HepG2 (cell line): ENCODE measurements around the gene UCKL1. TPM values are rescaled to one million over a fixed set of nuclear protein-coding genes. Genes with fewer than 3 reads are reported as not detected.
A peak's percentile ranks its signal among the peaks of the same experiment; 100 is the strongest.

Experiments used
- CC2D1A ChIP-seq: sonication (generic); formaldehyde crosslinking; IDR thresholded peaks from 2 replicates; pipeline ENCODE4 v1.8.1; 2023; ENCODE audit warnings: mild to moderate bottlenecking, missing genetic modification reagents
- GTF3A ChIP-seq: sonication (generic); formaldehyde crosslinking; conservative IDR thresholded peaks from 2 replicates; pipeline ENCODE4 v1.4.0; 2020; ENCODE audit warnings: mild to moderate bottlenecking, missing genetic modification reagents
- HMG20B ChIP-seq: conservative IDR thresholded peaks from 2 replicates; pipeline ENCODE4 v1.6.1; 2016; ENCODE audit warnings: missing genetic modification reagents, missing compliant biosample characterization
- RAD51 ChIP-seq: fragments of 450-650 bp; IDR thresholded peaks from 2 replicates; pipeline ENCODE4 v1.6.1; 2016; ENCODE audit warnings: borderline replicate concordance
- SP5 ChIP-seq: IDR thresholded peaks from 2 replicates; pipeline ENCODE4 v1.6.1; 2016; ENCODE audit warnings: low read depth, borderline replicate concordance
- TARDBP ChIP-seq: sonication (generic); formaldehyde crosslinking; IDR thresholded peaks from 2 replicates; pipeline ENCODE4 v1.8.0; 2022; ENCODE audit warnings: mild to moderate bottlenecking, missing genetic modification reagents
- XRCC5 ChIP-seq: fragments of 200-400 bp; formaldehyde crosslinking; optimal IDR thresholded peaks from 2 replicates; pipeline ENCODE3; 2017; ENCODE audit warnings: mild to moderate bottlenecking, low read length
- ZFY ChIP-seq: sonication (generic); formaldehyde crosslinking; IDR thresholded peaks from 2 replicates; pipeline ENCODE4 v1.4.0; 2020; ENCODE audit warnings: missing genetic modification reagents
- ZNF101 ChIP-seq: sonication (generic); formaldehyde crosslinking; IDR thresholded peaks from 2 replicates; pipeline ENCODE4 v1.4.0; 2020; ENCODE audit warnings: mild to moderate bottlenecking, low read depth, missing genetic modification reagents, borderline replicate concordance
- ZNF331 ChIP-seq: sonication (generic); formaldehyde crosslinking; IDR thresholded peaks from 2 replicates; pipeline ENCODE4 v1.4.0; 2020; ENCODE audit warnings: missing genetic modification reagents
- ZNF562 ChIP-seq: sonication (generic); formaldehyde crosslinking; IDR thresholded peaks from 2 replicates; pipeline ENCODE4 v1.8.0; 2022; ENCODE audit warnings: missing genetic modification reagents, borderline replicate concordance
- ZNF75D ChIP-seq: sonication (generic); formaldehyde crosslinking; IDR thresholded peaks from 2 replicates; pipeline ENCODE4 v1.8.1; 2023; ENCODE audit warnings: missing genetic modification reagents, mild to moderate bottlenecking, borderline replicate concordance
- polyA plus RNA-seq, 8 experiments: library from polyadenylated mRNA; depleted of rRNA in 3 of 8; stranded (reverse) in 7 of 8; unstranded in 1 of 8; fragments of >200 nt; fragmentation: Illumina TruSeq in 4 of 8; extraction: Trizol in 4 of 8; gene quantifications; 2 replicates each; pipeline versions ENCODE4 v1.2.1 to v1.2.3, GENCODE V29; 2011 to 2016; ENCODE audit warnings: low read depth in 4 of 8, missing spikeins in 1 of 8, mixed read lengths in 1 of 8; ENCODE audit not compliant: insufficient read depth in 1 of 8
- total RNA-seq, 5 experiments: library from RNA; depleted of rRNA; stranded (reverse); fragments of >200 nt; fragmentation: Illumina TruSeq; extraction: Trizol; gene quantifications; 2 replicates each; pipeline ENCODE4 v1.2.3, GENCODE V29; 2016; ENCODE audit warnings: low read depth in 1 of 5
- TF ChIP-seq, protein P1 (sequence below): sonication (generic); formaldehyde crosslinking; IDR thresholded peaks from 2 replicates; pipeline ENCODE4 v1.4.0; 2020; ENCODE audit warnings: missing genetic modification reagents
- TF ChIP-seq, protein P2 (sequence below): sonication (generic); formaldehyde crosslinking; conservative IDR thresholded peaks from 2 replicates; pipeline ENCODE4 v1.4.0; 2020; ENCODE audit warnings: missing genetic modification reagents
- TF ChIP-seq, protein P3 (sequence below): sonication (generic); formaldehyde crosslinking; IDR thresholded peaks from 2 replicates; pipeline ENCODE4 v1.9.0; 2021; ENCODE audit warnings: missing genetic modification reagents, mild to moderate bottlenecking, borderline replicate concordance
- TF ChIP-seq, protein P4 (sequence below): IDR thresholded peaks from 2 replicates; pipeline ENCODE4 v1.6.1; 2016; ENCODE audit warnings: missing compliant biosample characterization, missing genetic modification reagents, borderline replicate concordance
- TF ChIP-seq, protein P5 (sequence below): sonication (generic); formaldehyde crosslinking; IDR thresholded peaks from 2 replicates; pipeline ENCODE4 v1.8.1; 2023; ENCODE audit warnings: missing genetic modification reagents, inconsistent platforms, borderline replicate concordance
- TF ChIP-seq, protein P6 (sequence below): sonication (generic); formaldehyde crosslinking; IDR thresholded peaks from 2 replicates; pipeline ENCODE4 v1.4.0; 2020; ENCODE audit warnings: low read depth, missing genetic modification reagents

UCKL1 gene
- total and polyA plus RNA-seq, 2 of the 13 experiments (the other 11 are each of a cell fraction or from before 2014, with no cell fraction given): 50.2 to 126 TPM

DNA sequence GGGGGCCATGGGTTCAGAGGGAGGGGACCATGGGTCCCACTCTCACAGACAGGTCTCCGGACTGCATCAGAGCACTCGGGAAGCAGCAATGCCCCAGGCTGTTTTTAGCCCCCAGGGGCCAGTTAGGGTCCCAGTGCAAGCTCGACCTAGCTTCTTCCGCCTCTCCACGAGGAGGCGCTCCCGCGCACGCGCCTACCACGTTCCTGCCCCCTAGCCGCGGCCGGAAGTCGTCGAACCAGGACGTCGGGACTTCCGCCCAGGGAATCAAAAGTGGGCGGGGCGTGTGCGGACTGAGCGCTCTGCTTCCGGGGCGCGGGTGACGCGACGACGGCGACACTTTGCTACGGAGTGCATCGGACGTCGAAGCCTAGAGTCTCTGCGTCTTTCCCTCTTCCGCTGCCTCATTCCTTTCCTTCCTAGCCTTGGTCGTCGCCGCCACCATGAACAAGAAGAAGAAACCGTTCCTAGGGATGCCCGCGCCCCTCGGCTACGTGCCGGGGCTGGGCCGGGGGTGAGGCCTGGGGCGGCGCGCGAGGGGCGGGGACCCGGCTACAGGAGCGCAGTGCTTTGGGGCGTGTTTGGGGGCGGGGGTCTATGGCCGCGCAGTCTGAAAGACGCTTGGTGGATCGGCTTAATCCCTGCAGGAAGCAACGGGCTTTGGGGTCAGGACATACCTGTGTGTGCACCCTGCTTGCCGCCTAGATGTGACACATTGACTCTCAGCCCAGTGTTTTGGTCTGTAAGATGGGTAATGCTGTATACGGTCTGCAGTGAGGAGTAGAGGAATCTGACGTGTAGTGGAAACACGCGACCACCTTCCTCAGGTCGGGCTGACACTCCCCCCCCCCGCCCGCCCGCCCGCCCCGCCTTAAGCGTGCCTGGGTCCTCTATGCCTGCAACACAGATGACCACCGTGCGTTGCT lies 24.9 kb upstream of the UCKL1 start, which contains the start of gene PRPF6 (continued):
- TF ChIP-seq, protein P1, sequence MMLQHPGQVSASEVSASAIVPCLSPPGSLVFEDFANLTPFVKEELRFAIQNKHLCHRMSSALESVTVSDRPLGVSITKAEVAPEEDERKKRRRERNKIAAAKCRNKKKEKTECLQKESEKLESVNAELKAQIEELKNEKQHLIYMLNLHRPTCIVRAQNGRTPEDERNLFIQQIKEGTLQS: peak; percentile 63
- no peak for TF ChIP-seq ZNF562
- TF ChIP-seq CC2D1A (CRISPR knock-in tag): peak; percentile 89; the same call in 1 of the 2 replicates
- peak; percentile 94 for TF ChIP-seq ZNF331 (CRISPR knock-in tag)
- TF ChIP-seq, protein P2, sequence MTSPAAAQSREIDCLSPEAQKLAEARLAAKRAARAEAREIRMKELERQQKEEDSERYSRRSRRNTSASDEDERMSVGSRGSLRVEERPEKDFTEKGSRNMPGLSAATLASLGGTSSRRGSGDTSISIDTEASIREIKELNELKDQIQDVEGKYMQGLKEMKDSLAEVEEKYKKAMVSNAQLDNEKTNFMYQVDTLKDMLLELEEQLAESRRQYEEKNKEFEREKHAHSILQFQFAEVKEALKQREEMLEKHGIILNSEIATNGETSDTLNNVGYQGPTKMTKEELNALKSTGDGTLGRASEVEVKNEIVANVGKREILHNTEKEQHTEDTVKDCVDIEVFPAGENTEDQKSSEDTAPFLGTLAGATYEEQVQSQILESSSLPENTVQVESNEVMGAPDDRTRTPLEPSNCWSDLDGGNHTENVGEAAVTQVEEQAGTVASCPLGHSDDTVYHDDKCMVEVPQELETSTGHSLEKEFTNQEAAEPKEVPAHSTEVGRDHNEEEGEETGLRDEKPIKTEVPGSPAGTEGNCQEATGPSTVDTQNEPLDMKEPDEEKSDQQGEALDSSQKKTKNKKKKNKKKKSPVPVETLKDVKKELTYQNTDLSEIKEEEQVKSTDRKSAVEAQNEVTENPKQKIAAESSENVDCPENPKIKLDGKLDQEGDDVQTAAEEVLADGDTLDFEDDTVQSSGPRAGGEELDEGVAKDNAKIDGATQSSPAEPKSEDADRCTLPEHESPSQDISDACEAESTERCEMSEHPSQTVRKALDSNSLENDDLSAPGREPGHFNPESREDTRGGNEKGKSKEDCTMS: 0 out of 2 replicates have a peak, but pooled peaks have one; percentile 56
- TF ChIP-seq, protein P3, sequence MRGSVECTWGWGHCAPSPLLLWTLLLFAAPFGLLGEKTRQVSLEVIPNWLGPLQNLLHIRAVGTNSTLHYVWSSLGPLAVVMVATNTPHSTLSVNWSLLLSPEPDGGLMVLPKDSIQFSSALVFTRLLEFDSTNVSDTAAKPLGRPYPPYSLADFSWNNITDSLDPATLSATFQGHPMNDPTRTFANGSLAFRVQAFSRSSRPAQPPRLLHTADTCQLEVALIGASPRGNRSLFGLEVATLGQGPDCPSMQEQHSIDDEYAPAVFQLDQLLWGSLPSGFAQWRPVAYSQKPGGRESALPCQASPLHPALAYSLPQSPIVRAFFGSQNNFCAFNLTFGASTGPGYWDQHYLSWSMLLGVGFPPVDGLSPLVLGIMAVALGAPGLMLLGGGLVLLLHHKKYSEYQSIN: no peak; the same call in 1 of the 2 replicates
- TF ChIP-seq GTF3A (CRISPR knock-in tag): no peak
- TF ChIP-seq SP5 (CRISPR knock-in tag): peak; percentile 96
- TF ChIP-seq, protein P4, sequence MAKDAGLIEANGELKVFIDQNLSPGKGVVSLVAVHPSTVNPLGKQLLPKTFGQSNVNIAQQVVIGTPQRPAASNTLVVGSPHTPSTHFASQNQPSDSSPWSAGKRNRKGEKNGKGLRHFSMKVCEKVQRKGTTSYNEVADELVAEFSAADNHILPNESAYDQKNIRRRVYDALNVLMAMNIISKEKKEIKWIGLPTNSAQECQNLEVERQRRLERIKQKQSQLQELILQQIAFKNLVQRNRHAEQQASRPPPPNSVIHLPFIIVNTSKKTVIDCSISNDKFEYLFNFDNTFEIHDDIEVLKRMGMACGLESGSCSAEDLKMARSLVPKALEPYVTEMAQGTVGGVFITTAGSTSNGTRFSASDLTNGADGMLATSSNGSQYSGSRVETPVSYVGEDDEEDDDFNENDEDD (CRISPR knock-in tag): peak; percentile 94; the same call in 1 of the 2 replicates
- no peak for TF ChIP-seq ZNF101 (CRISPR knock-in tag)
- peak; percentile 97 for TF ChIP-seq XRCC5
- peak; percentile 99 for TF ChIP-seq ZFY
- TF ChIP-seq, protein P5, sequence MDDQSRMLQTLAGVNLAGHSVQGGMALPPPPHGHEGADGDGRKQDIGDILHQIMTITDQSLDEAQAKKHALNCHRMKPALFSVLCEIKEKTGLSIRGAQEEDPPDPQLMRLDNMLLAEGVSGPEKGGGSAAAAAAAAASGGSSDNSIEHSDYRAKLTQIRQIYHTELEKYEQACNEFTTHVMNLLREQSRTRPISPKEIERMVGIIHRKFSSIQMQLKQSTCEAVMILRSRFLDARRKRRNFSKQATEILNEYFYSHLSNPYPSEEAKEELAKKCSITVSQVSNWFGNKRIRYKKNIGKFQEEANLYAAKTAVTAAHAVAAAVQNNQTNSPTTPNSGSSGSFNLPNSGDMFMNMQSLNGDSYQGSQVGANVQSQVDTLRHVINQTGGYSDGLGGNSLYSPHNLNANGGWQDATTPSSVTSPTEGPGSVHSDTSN (CRISPR knock-in tag): no peak
- TF ChIP-seq HMG20B: no peak; the same call in 1 of the 2 replicates
- peak; percentile 97 for TF ChIP-seq TARDBP
- TF ChIP-seq RAD51: no peak
- TF ChIP-seq, protein P6, sequence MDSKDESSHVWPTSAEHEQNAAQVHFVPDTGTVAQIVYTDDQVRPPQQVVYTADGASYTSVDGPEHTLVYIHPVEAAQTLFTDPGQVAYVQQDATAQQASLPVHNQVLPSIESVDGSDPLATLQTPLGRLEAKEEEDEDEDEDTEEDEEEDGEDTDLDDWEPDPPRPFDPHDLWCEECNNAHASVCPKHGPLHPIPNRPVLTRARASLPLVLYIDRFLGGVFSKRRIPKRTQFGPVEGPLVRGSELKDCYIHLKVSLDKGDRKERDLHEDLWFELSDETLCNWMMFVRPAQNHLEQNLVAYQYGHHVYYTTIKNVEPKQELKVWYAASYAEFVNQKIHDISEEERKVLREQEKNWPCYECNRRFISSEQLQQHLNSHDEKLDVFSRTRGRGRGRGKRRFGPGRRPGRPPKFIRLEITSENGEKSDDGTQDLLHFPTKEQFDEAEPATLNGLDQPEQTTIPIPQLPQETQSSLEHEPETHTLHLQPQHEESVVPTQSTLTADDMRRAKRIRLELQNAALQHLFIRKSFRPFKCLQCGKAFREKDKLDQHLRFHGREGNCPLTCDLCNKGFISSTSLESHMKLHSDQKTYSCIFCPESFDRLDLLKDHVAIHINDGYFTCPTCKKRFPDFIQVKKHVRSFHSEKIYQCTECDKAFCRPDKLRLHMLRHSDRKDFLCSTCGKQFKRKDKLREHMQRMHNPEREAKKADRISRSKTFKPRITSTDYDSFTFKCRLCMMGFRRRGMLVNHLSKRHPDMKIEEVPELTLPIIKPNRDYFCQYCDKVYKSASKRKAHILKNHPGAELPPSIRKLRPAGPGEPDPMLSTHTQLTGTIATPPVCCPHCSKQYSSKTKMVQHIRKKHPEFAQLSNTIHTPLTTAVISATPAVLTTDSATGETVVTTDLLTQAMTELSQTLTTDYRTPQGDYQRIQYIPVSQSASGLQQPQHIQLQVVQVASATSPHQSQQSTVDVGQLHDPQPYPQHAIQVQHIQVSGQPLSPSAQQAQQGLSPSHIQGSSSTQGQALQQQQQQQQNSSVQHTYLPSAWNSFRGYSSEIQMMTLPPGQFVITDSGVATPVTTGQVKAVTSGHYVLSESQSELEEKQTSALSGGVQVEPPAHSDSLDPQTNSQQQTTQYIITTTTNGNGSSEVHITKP (CRISPR knock-in tag): peak; percentile 86
- no peak for TF ChIP-seq ZNF75D
